ENCODE measurements around the gene AS3MT.

The AS3MT gene

DNA sequence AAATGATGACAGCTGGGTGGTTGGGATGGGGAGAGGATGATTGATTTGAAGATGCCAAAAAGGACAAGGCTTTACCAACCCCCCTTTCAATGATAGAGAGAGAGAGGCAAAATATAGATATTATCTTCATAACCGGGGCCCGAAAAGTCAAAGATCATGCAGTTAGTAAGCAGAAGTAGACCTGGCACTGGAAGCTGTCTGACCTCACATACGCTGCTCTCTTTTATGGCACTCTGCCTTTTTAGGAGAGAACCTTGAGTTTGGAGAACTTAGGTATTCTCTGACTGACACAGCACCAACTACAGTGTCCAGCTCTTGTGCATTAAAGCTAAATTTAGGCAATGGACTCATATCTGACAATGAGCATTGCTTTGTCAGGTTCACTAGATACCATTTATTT, 79.5 kb downstream of the AS3MT start:
- no peak overlapping the region for H3K27ac Mint-ChIP-seq

DNA sequence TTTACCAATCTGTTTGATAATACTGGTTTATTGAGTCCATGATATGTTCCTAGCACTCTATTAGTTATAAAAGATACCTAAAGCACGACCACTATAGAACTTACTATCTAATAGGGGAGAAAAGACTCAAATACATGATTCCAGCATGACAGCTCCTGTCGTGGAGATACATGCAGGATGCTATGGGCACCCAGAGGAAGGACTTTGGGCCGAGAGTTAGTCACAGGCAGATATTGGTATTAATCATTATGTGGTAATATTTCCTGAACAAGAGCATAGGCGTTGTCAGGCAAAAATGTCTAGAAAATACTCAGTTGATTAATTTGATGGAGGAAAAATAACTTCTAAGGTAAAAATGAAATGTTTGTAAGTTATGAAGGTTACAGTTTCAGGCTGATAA, 80.6 kb downstream of the AS3MT start:
- DNase-seq, result no peak
- H3K4me3 Mint-ChIP-seq, result no peak overlapping the region
- peaks cover 4% of the 10 kb centered on the region for H3K27me3 Mint-ChIP-seq (ENCODE audit: low read depth, poor library complexity)
- peaks cover 6% of the 10 kb centered on the region for H3K9me3 Mint-ChIP-seq
- H3K36me3 Mint-ChIP-seq (ENCODE audit: low read depth), result peaks cover 5% of the 10 kb centered on the region
- peaks cover 18% of the 10 kb centered on the region for H3K4me1 Mint-ChIP-seq
- TF ChIP-seq, protein P1, sequence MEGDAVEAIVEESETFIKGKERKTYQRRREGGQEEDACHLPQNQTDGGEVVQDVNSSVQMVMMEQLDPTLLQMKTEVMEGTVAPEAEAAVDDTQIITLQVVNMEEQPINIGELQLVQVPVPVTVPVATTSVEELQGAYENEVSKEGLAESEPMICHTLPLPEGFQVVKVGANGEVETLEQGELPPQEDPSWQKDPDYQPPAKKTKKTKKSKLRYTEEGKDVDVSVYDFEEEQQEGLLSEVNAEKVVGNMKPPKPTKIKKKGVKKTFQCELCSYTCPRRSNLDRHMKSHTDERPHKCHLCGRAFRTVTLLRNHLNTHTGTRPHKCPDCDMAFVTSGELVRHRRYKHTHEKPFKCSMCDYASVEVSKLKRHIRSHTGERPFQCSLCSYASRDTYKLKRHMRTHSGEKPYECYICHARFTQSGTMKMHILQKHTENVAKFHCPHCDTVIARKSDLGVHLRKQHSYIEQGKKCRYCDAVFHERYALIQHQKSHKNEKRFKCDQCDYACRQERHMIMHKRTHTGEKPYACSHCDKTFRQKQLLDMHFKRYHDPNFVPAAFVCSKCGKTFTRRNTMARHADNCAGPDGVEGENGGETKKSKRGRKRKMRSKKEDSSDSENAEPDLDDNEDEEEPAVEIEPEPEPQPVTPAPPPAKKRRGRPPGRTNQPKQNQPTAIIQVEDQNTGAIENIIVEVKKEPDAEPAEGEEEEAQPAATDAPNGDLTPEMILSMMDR (IDR thresholded peaks at IDR 0.05), result no peak
- H3K27ac Mint-ChIP-seq, result peak overlapping the region; percentile 18

More for the DNA sequence above, 79.5 kb downstream of the AS3MT start:
- Mint-ChIP-seq H3K36me3 (ENCODE audit: low read depth) (no peaks in the 10 kb centered on the region), H3K27me3 (ENCODE audit: low read depth, poor library complexity) (peaks cover 4% of the 10 kb centered on the region), H3K9me3 (no peaks in the 10 kb centered on the region), H3K4me3 (no peak overlapping the region), H3K4me1 (peaks cover 22% of the 10 kb centered on the region)
- no peak for DNase-seq
- TF ChIP-seq, protein P1 (IDR thresholded peaks at IDR 0.05), result no peak

DNA sequence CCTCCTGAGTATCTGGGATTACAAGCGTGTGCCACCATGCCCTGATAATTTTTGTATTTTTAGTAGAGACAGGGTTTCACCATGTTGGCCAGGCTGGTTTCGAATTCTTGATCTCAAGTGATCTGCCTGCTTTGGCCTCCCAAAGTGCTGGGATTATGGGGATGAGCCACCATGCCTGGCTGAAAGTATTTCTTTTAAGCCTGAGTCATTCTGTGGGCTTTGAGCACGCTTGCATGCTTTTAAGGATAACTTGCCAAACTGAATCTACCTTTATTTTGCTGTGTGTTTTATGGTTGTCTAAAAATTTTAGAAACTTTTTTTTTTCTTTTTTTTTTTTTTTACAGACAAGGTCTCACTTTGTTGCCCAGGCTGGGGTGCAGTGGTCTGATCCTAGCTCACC, 82.0 kb downstream of the AS3MT start:
- peaks cover 4% of the 10 kb centered on the region for H3K27me3 Mint-ChIP-seq (ENCODE audit: low read depth, poor library complexity)
- H3K36me3 Mint-ChIP-seq (ENCODE audit: low read depth), result peaks cover 5% of the 10 kb centered on the region
- TF ChIP-seq, protein P1 (IDR thresholded peaks at IDR 0.05), result no peak
- DNase-seq, result no peak
- H3K4me3 Mint-ChIP-seq, result no peak overlapping the region
- peaks cover 9% of the 10 kb centered on the region for H3K4me1 Mint-ChIP-seq
- H3K27ac Mint-ChIP-seq, result no peak overlapping the region
- H3K9me3 Mint-ChIP-seq, result peaks cover 10% of the 10 kb centered on the region
